ENCODE results near the gene UBXN1. TPM values are rescaled to one million over a fixed set of nuclear protein-coding genes. Genes with fewer than 3 reads are reported as not detected.

The UBXN1 gene
- total and polyA plus RNA-seq, 2 donors (not counting 1 experiment from before 2014, with no cell fraction given): 180 to 193 TPM

DNA sequence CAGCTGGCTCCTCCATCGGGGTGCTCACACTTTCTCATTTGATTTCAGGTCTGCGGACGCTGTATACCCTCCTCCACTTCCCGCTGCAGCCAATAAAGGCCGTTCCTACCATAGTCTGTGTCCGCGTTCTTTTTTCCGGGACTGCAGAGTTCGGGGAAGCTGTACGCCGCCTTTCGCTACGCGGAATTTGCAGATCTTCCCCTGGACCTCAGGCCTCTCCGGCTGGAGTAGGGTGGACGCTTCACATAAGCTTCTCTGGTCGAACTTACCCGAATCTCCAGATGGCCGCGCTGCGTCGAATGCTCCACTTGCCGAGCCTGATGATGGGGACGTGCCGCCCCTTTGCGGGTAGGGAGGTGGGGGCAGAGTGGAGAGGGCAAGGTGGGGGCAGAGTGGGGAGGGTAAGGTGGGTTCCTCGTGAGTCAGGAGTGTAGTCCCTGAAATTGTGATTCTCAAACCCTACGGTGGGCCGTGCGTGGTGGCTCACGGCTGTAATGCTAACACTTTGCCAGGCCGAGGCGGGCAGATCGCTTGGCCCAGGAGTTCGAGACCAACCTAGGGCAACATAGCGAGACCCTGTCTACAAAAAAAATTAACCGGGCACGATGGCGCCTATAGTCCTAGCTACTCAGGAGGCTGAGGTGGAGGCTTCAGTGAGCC is 13.1 kb downstream of the UBXN1 start:
- ATAC-seq (ENCODE audit: low read depth) (peak; percentile 16), DNase-seq (no peak)
- Histone ChIP-seq H3K27ac (ENCODE audit: low read length in 2 of 2) (peak overlapping the region; percentile 73 to 81), H3K79me2 (ENCODE audit: control insufficient read depth, insufficient read depth, low read length) (peaks cover 56% of the 10 kb centered on the region), H3K27me3 (replicated peaks in 1 of 4; ENCODE audit: control extremely low read depth in 1 of 4, control insufficient read depth in 3 of 4, insufficient read depth in 4 of 4, low read length in 3 of 4) (no peaks in the 10 kb centered on the region), H3K36me3 (replicated peaks in 1 of 2; ENCODE audit: control extremely low read depth in 1 of 2, control insufficient read depth in 1 of 2, extremely low read depth in 1 of 2, insufficient read depth in 2 of 2, low read length in 1 of 2) (peaks cover 4 to 19% of the 10 kb centered on the region in 2 experiments), H3K4me1 (ENCODE audit: control insufficient read depth in 2 of 2, insufficient read depth in 2 of 2, low read length in 2 of 2) (peaks cover 17 to 38% of the 10 kb centered on the region in 2 donors), H2AFZ (ENCODE audit: insufficient read depth, low read depth, low read length, poor library complexity, severe bottlenecking) (peak overlapping the region; percentile 96), H3K4me3 (ENCODE audit: control extremely low read depth in 1 of 5, extremely low read depth in 1 of 5, insufficient read depth in 1 of 5, low read depth in 2 of 5, low read length in 4 of 5) (peak overlapping the region; percentile 79 to 98 (median 91)), H3K4me2 (replicated peaks; ENCODE audit: low read depth, low read length, poor library complexity, severe bottlenecking) (peak overlapping the region; percentile 78), H3K9ac (ENCODE audit: low read length) (peak overlapping the region; percentile 82), H3K9me3 (ENCODE audit: control extremely low read depth in 1 of 3, control insufficient read depth in 2 of 3, insufficient read depth in 1 of 3, low read length in 2 of 3) (no peaks in the 10 kb centered on the region), H4K20me1 (ENCODE audit: control insufficient read depth, insufficient read depth, low read length, poor library complexity, severe bottlenecking) (peaks cover 9% of the 10 kb centered on the region)
- TF ChIP-seq EZH2 (IDR thresholded peaks at IDR 0.05; ENCODE audit: borderline replicate concordance, insufficient read depth, low read depth, low read length, poor library complexity, severe bottlenecking): no peak
- TF ChIP-seq, protein P1, sequence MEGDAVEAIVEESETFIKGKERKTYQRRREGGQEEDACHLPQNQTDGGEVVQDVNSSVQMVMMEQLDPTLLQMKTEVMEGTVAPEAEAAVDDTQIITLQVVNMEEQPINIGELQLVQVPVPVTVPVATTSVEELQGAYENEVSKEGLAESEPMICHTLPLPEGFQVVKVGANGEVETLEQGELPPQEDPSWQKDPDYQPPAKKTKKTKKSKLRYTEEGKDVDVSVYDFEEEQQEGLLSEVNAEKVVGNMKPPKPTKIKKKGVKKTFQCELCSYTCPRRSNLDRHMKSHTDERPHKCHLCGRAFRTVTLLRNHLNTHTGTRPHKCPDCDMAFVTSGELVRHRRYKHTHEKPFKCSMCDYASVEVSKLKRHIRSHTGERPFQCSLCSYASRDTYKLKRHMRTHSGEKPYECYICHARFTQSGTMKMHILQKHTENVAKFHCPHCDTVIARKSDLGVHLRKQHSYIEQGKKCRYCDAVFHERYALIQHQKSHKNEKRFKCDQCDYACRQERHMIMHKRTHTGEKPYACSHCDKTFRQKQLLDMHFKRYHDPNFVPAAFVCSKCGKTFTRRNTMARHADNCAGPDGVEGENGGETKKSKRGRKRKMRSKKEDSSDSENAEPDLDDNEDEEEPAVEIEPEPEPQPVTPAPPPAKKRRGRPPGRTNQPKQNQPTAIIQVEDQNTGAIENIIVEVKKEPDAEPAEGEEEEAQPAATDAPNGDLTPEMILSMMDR (IDR thresholded peaks at IDR 0.05): no peak
- ChIA-PET CTCF (interaction anchor here (0.8 to 2.0 kb wide), 14 partner anchors 11 to 241 kb away, joined by 3 to 17 read pairs (median 5); partner anchors contain the start of genes B3GAT3, INTS5 and TUT1), POLR2A (interaction anchor here (0.6 to 3.6 kb wide), 26 partner anchors 9 to 208 kb away, joined by 3 to 62 read pairs (median 6); partner anchors contain the start of genes B3GAT3, BSCL2, EEF1G and GANAB)
- Mint-ChIP-seq H3K4me1 (peaks cover 50% of the 10 kb centered on the region), H3K9me3 (ENCODE audit: insufficient read depth) (no peaks in the 10 kb centered on the region), H3K4me3 (peak overlapping the region; percentile 97), H3K27ac (peak overlapping the region; percentile 93), H3K27me3 (no peaks in the 10 kb centered on the region)
- 8% methylated on average over 39 of the region's 39 CpGs for WGBS (ENCODE audit: insufficient coverage)
- intact Hi-C loops (cut with micrococcal nuclease): loop anchor here (1.0 to 2.0 kb wide), 7 partner anchors 12 to 74 kb away; partner anchors contain the start of genes EML3, GANAB, INTS5 and TUT1

All from B cell (primary cell).